HepG2 (cell line): Measurements from ENCODE around the gene DFFA. TPM values are rescaled to one million over a fixed set of nuclear protein-coding genes. Genes with fewer than 3 reads are reported as not detected.

Experiments used
- ARNTL ChIP-seq: sonication (generic); formaldehyde crosslinking; IDR thresholded peaks from 2 replicates; pipeline ENCODE4 v1.4.0; 2020; ENCODE audit warnings: mild to moderate bottlenecking, missing genetic modification reagents
- BCL3 ChIP-seq: sonication (generic); formaldehyde crosslinking; IDR thresholded peaks from 2 replicates; pipeline ENCODE4 v1.5.1; 2020; ENCODE audit warnings: mild to moderate bottlenecking, missing genetic modification reagents, moderate library complexity
- GFI1 ChIP-seq: sonication (generic); formaldehyde crosslinking; IDR thresholded peaks from 2 replicates; pipeline ENCODE4 v1.5.0; 2020; ENCODE audit warnings: missing genetic modification reagents, mild to moderate bottlenecking, borderline replicate concordance
- HDAC1 ChIP-seq: sonication (generic); formaldehyde crosslinking; IDR thresholded peaks from 2 replicates; pipeline ENCODE4 v1.5.1; 2020; ENCODE audit warnings: mild to moderate bottlenecking, missing genetic modification reagents
- KDM2A ChIP-seq: sonication (generic); formaldehyde crosslinking; IDR thresholded peaks from 2 replicates; pipeline ENCODE4 v1.4.0; 2020; ENCODE audit warnings: low read depth, missing genetic modification reagents, borderline replicate concordance
- KIAA2018 ChIP-seq: sonication (generic); formaldehyde crosslinking; IDR thresholded peaks from 2 replicates; pipeline ENCODE4 v1.5.0; 2020; ENCODE audit warnings: mild to moderate bottlenecking, missing genetic modification reagents, borderline replicate concordance
- LCORL ChIP-seq, 2 experiments: fragments of 450-650 bp in 1 of 2; sonication (generic) in 1 of 2; formaldehyde crosslinking in 1 of 2; IDR thresholded peaks; 2 replicates each; pipeline versions ENCODE4 v1.5.0 to v1.6.1; 2017 to 2020; ENCODE audit warnings: antibody characterized with exemption in 1 of 2, missing genetic modification reagents in 1 of 2
- MAFG ChIP-seq: sonication (generic); formaldehyde crosslinking; IDR thresholded peaks from 2 replicates; pipeline ENCODE4 v1.5.1; 2020; ENCODE audit warnings: mild to moderate bottlenecking, missing genetic modification reagents
- MED8 ChIP-seq: sonication (generic); formaldehyde crosslinking; IDR thresholded peaks from 2 replicates; pipeline ENCODE4 v1.8.1; 2023; ENCODE audit warnings: mild to moderate bottlenecking, missing genetic modification reagents; ENCODE audit not compliant: insufficient replicate concordance
- NR2F2 ChIP-seq: IDR thresholded peaks from 2 replicates; pipeline ENCODE4 v1.6.1; 2012; ENCODE audit warnings: low read depth, inconsistent platforms, borderline replicate concordance
- POLR2AphosphoS2 ChIP-seq: IDR thresholded peaks from 2 replicates; pipeline ENCODE4 v1.6.1; 2011; ENCODE audit warnings: low read depth, low read length, improper control_type of control experiment
- SMAD9 ChIP-seq: sonication (generic); formaldehyde crosslinking; IDR thresholded peaks from 2 replicates; pipeline ENCODE4 v1.5.1; 2020; ENCODE audit warnings: mild to moderate bottlenecking, missing genetic modification reagents
- STAG1 ChIP-seq: sonication (generic); formaldehyde crosslinking; IDR thresholded peaks from 2 replicates; pipeline ENCODE4 v1.4.0; 2020; ENCODE audit warnings: missing genetic modification reagents
- TBL1XR1 ChIP-seq: fragments of 150-350 bp; IDR thresholded peaks from 2 replicates; pipeline ENCODE4 v1.6.1; 2014; ENCODE audit warnings: borderline replicate concordance, low read length; ENCODE audit not compliant: partially characterized antibody
- ZBTB21 ChIP-seq: sonication (generic); formaldehyde crosslinking; IDR thresholded peaks from 2 replicates; pipeline ENCODE4 v1.4.0; 2020; ENCODE audit warnings: missing genetic modification reagents
- ZNF121 ChIP-seq: sonication (generic); formaldehyde crosslinking; IDR thresholded peaks from 2 replicates; pipeline ENCODE4 v1.5.0; 2020; ENCODE audit warnings: mild to moderate bottlenecking, missing genetic modification reagents
- ZNF160 ChIP-seq: sonication (generic); formaldehyde crosslinking; IDR thresholded peaks from 2 replicates; pipeline ENCODE4 v1.8.0; 2022; ENCODE audit warnings: mild to moderate bottlenecking, inconsistent platforms, missing genetic modification reagents
- ZNF263 ChIP-seq: sonication (generic); formaldehyde crosslinking; IDR thresholded peaks from 2 replicates; pipeline ENCODE4 v1.4.0; 2020; ENCODE audit warnings: missing genetic modification reagents
- ZNF264 ChIP-seq: sonication (generic); formaldehyde crosslinking; IDR thresholded peaks from 2 replicates; pipeline ENCODE4 v1.4.0; 2020; ENCODE audit warnings: missing genetic modification reagents
- ZNF850 ChIP-seq: sonication (generic); formaldehyde crosslinking; conservative IDR thresholded peaks from 2 replicates; pipeline ENCODE4 v1.9.0; 2021; ENCODE audit warnings: mild to moderate bottlenecking, missing genetic modification reagents
- ZSCAN30 ChIP-seq: sonication (generic); formaldehyde crosslinking; IDR thresholded peaks from 2 replicates; pipeline ENCODE4 v1.5.0; 2020; ENCODE audit warnings: mild to moderate bottlenecking, missing genetic modification reagents
- polyA plus RNA-seq, 8 experiments: library from polyadenylated mRNA; depleted of rRNA in 3 of 8; stranded (reverse) in 7 of 8; unstranded in 1 of 8; fragments of >200 nt; fragmentation: Illumina TruSeq in 4 of 8; extraction: Trizol in 4 of 8; gene quantifications; 2 replicates each; pipeline versions ENCODE4 v1.2.1 to v1.2.3, GENCODE V29; 2011 to 2016; ENCODE audit warnings: low read depth in 4 of 8, missing spikeins in 1 of 8, mixed read lengths in 1 of 8; ENCODE audit not compliant: insufficient read depth in 1 of 8
- total RNA-seq, 5 experiments: library from RNA; depleted of rRNA; stranded (reverse); fragments of >200 nt; fragmentation: Illumina TruSeq; extraction: Trizol; gene quantifications; 2 replicates each; pipeline ENCODE4 v1.2.3, GENCODE V29; 2016; ENCODE audit warnings: low read depth in 1 of 5

DFFA gene
- total and polyA plus RNA-seq, 2 of the 13 experiments (the other 11 are each of a cell fraction or from before 2014, with no cell fraction given): 16.5 to 33.9 TPM

GRCh38 chr1:10430216-10431069, 41.9 kb downstream of the DFFA start, which contains the start of gene CENPS (continued):
- peak; percentile 71; the same call in 1 of the 2 replicates for TF ChIP-seq KIAA2018 (CRISPR knock-in tag)
- TF ChIP-seq STAG1: peak; percentile 67
- TF ChIP-seq ZNF850 (CRISPR knock-in tag): 0 out of 2 replicates have a peak, but pooled peaks have one; percentile 53
- peak; percentile 92 for TF ChIP-seq BCL3 (CRISPR knock-in tag)
- TF ChIP-seq HDAC1 (CRISPR knock-in tag): peak; percentile 98
- TF ChIP-seq ZSCAN30: no peak
- peak; percentile 57 for TF ChIP-seq ZNF263 (CRISPR knock-in tag)
- TF ChIP-seq TBL1XR1: peak; percentile 63
- TF ChIP-seq POLR2AphosphoS2: no peak
- peak; percentile 57; the same call in 1 of the 2 replicates for TF ChIP-seq ARNTL (CRISPR knock-in tag)
- no peak for TF ChIP-seq ZBTB21 (CRISPR knock-in tag)
- TF ChIP-seq ZNF121 (CRISPR knock-in tag): no peak; the same call in 1 of the 2 replicates
- TF ChIP-seq KDM2A (CRISPR knock-in tag): peak; percentile 83
- no peak for TF ChIP-seq MAFG
- TF ChIP-seq GFI1 (CRISPR knock-in tag): peak; percentile 84; the same call in 1 of the 2 replicates
- TF ChIP-seq ZNF264: peak; percentile 68; the same call in 1 of the 2 replicates
- no peak; the same call in 1 of the 2 replicates for TF ChIP-seq NR2F2
- no peak for TF ChIP-seq LCORL (IDR thresholded peaks at IDR 0.05)
- peak; percentile 89 for TF ChIP-seq LCORL (CRISPR knock-in tag; IDR thresholded peaks at IDR 0.05)
- peak; percentile 90 for TF ChIP-seq ZNF160 (CRISPR knock-in tag)
- TF ChIP-seq MED8 (CRISPR knock-in tag): peak; percentile 72
- TF ChIP-seq SMAD9: 0 out of 2 replicates have a peak, but pooled peaks have one; percentile 30
